Measurements from ENCODE around the gene ASXL2. TPM values are rescaled to one million over a fixed set of nuclear protein-coding genes. Genes with fewer than 3 reads are reported as not detected.

The ASXL2 gene
- total and polyA plus RNA-seq, 2 of the 13 experiments (the other 11 are each of a cell fraction or from before 2014, with no cell fraction given): 12.1 to 19.2 TPM

DNA sequence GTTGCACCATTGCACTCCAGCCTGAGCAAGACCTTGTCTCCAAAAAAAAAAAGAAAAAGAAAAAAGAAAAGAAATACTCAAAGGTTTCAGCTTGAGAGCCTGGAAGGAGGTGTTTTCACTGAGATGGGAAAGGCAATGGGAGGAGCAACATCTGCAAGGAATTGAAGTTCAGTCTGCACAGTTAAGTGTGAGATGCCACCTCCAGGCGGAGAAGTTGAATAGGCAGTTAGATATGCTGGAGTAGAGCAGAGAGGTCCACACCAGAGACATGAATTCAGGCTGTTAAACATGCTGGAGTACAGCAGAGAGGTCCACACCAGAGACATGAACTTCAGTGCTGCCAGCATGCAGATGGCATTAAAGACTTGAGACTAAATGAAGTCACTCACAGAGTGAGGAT is 163.5 kb downstream of the ASXL2 start:
- DNase-seq (ENCODE audit: low spot score) (no peak), FAIRE-seq (peak; percentile 72), ATAC-seq (peak; percentile 77)
- H3K9ac ChIP-seq (ENCODE audit: insufficient read depth, low read depth, low read length): no peak overlapping the region
- H3K79me2 ChIP-seq (ENCODE audit: insufficient read depth, low read length): no peaks in the 10 kb centered on the region
- H2AFZ ChIP-seq (ENCODE audit: low read length): no peak overlapping the region
- H3K4me2 ChIP-seq (ENCODE audit: low read depth, low read length): no peak overlapping the region
- in situ Hi-C loops (cut with HindIII; ENCODE audit: extremely low pct_ligation_motif_present, low pct_unique_long_range_greater_than_20kb): no loop called here
- WGBS (ENCODE audit: low lambda C conversion rate): 14% methylated on average over 1 of the region's 1 CpG
- peaks cover 41% of the 10 kb centered on the region for H3K4me1 ChIP-seq (ENCODE audit: insufficient read depth, low read length)
- BruUV-seq (replicated peaks): no TSS peak
- H3K9me3 ChIP-seq (ENCODE audit: low read length): no peaks in the 10 kb centered on the region
- no peaks in the 10 kb centered on the region for H3K36me3 ChIP-seq (replicated peaks in 1 of 2; ENCODE audit: control insufficient read depth in 1 of 2, insufficient read depth in 2 of 2, low read length in 2 of 2)
- POLR2A ChIA-PET: no interaction called here
- H3K27me3 ChIP-seq (ENCODE audit: control insufficient read depth in 1 of 2, insufficient read depth in 2 of 2, low read length in 2 of 2): no peaks in the 10 kb centered on the region; a peak in 1 of 5 replicates
- H4K20me1 ChIP-seq (ENCODE audit: insufficient read depth, low read length): no peaks in the 10 kb centered on the region
- CTCF ChIA-PET (ENCODE audit: low intra/inter-chr PET ratio, low total read pairs): no interaction called here
- no peak overlapping the region for H3K27ac ChIP-seq (ENCODE audit: extremely low read length, insufficient read depth, low read length)
- intact Hi-C loops (cut with micrococcal nuclease; ENCODE audit: unreplicated experiment): no loop called here
- no peak overlapping the region for H3K4me3 ChIP-seq (replicated peaks in 1 of 3; ENCODE audit: insufficient read depth in 1 of 3, low read depth in 2 of 3, low read length in 3 of 3)
- TF ChIP-seq ZNF383 (CRISPR knock-in tag; IDR thresholded peaks at IDR 0.05; ENCODE audit: borderline replicate concordance): no peak
- TF ChIP-seq REL (CRISPR knock-in tag; conservative IDR thresholded peaks at IDR 0.05): no peak
- peak; percentile 32; the same call in 1 of the 2 replicates for TF ChIP-seq SMC3 (IDR thresholded peaks at IDR 0.05; ENCODE audit: low read length)
- no peak for TF ChIP-seq TBP (CRISPR knock-in tag; IDR thresholded peaks at IDR 0.05)
- TF ChIP-seq FOXO4 (CRISPR knock-in tag; conservative IDR thresholded peaks at IDR 0.05): no peak
- no peak for TF ChIP-seq ZNF598 (CRISPR knock-in tag; IDR thresholded peaks at IDR 0.05; ENCODE audit: borderline replicate concordance)
- no peak for TF ChIP-seq MAX (IDR thresholded peaks at IDR 0.05)
- no peak for TF ChIP-seq SIX4 (CRISPR knock-in tag; IDR thresholded peaks at IDR 0.05)
- TF ChIP-seq RAD51 (IDR thresholded peaks at IDR 0.05; ENCODE audit: borderline replicate concordance): no peak
- no peak for TF ChIP-seq ZEB1 (IDR thresholded peaks at IDR 0.05; ENCODE audit: insufficient replicate concordance, low read depth)
- no peak for TF ChIP-seq PAF1 (CRISPR knock-in tag; IDR thresholded peaks at IDR 0.05)
- no peak for TF ChIP-seq PHB2 (IDR thresholded peaks at IDR 0.05; ENCODE audit: partially characterized antibody)
- TF ChIP-seq, protein P1, sequence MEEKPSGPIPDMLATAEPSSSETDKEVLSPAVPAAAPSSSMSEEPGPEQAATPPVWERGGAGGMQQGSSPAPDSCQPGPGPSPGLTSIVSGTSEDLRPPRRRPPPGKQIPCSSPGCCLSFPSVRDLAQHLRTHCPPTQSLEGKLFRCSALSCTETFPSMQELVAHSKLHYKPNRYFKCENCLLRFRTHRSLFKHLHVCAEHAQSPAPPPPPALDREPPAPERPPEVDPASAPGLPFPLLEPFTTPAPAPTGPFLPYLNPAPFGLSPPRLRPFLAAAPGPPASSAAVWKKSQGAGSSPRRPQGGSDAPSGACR (CRISPR knock-in tag; IDR thresholded peaks at IDR 0.05): no peak
- TF ChIP-seq ZBTB8A (CRISPR knock-in tag; IDR thresholded peaks at IDR 0.05; ENCODE audit: borderline replicate concordance, low read depth): no peak
- no peak for TF ChIP-seq SIX1 (CRISPR knock-in tag; IDR thresholded peaks at IDR 0.05; ENCODE audit: borderline replicate concordance)
- TF ChIP-seq ZFY (CRISPR knock-in tag; IDR thresholded peaks at IDR 0.05): no peak
- TF ChIP-seq, protein P2, sequence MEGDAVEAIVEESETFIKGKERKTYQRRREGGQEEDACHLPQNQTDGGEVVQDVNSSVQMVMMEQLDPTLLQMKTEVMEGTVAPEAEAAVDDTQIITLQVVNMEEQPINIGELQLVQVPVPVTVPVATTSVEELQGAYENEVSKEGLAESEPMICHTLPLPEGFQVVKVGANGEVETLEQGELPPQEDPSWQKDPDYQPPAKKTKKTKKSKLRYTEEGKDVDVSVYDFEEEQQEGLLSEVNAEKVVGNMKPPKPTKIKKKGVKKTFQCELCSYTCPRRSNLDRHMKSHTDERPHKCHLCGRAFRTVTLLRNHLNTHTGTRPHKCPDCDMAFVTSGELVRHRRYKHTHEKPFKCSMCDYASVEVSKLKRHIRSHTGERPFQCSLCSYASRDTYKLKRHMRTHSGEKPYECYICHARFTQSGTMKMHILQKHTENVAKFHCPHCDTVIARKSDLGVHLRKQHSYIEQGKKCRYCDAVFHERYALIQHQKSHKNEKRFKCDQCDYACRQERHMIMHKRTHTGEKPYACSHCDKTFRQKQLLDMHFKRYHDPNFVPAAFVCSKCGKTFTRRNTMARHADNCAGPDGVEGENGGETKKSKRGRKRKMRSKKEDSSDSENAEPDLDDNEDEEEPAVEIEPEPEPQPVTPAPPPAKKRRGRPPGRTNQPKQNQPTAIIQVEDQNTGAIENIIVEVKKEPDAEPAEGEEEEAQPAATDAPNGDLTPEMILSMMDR (CRISPR knock-in tag; IDR thresholded peaks at IDR 0.05): peak; percentile 77
- TF ChIP-seq GATA4 (IDR thresholded peaks at IDR 0.05; ENCODE audit: borderline replicate concordance, low read depth): no peak
- TF ChIP-seq, protein P3, sequence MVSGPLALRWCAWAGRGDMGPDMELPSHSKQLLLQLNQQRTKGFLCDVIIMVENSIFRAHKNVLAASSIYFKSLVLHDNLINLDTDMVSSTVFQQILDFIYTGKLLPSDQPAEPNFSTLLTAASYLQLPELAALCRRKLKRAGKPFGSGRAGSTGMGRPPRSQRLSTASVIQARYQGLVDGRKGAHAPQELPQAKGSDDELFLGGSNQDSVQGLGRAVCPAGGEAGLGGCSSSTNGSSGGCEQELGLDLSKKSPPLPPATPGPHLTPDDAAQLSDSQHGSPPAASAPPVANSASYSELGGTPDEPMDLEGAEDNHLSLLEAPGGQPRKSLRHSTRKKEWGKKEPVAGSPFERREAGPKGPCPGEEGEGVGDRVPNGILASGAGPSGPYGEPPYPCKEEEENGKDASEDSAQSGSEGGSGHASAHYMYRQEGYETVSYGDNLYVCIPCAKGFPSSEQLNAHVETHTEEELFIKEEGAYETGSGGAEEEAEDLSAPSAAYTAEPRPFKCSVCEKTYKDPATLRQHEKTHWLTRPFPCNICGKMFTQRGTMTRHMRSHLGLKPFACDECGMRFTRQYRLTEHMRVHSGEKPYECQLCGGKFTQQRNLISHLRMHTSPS (CRISPR knock-in tag; IDR thresholded peaks at IDR 0.05; ENCODE audit: low read depth): no peak
